Activated naive CD4-positive, alpha-beta T cell treated with anti-CD3 and anti-CD28 coated beads for 36 hours (primary cell): ENCODE data around the gene RNPEP. TPM values are rescaled to one million over a fixed set of nuclear protein-coding genes. Genes with fewer than 3 reads are reported as not detected.
"Not testable (repeated sequence)": the region's sequence is repeated elsewhere in the genome, so short reads cannot be mapped to it uniquely, and the experiment has no call there.

Source experiments
- CTCF ChIA-PET: fragments of 350-600 bp; sonication (Branson Sonifier 250); formaldehyde crosslinking; loops from one replicate; lab custom pipeline; 2021; ENCODE audit warnings: antibody characterized with exemption; lab: Charles Lee
- DNase-seq: peaks from one replicate; pipeline ENCODE4 v3.0.0-alpha.2; 2020
- H3K27ac Mint-ChIP-seq: one replicate; pipeline ENCODE4 v1.8.0; 2021; ENCODE audit warnings: mild to moderate bottlenecking, mixed read lengths
- H3K27me3 Mint-ChIP-seq: one replicate; pipeline ENCODE4 v1.8.0; 2021; ENCODE audit warnings: low read depth, mixed read lengths
- H3K36me3 Mint-ChIP-seq: one replicate; pipeline ENCODE4 v1.8.0; 2021; ENCODE audit warnings: low read depth, mixed read lengths
- H3K4me1 Mint-ChIP-seq: one replicate; pipeline ENCODE4 v1.8.0; 2021; ENCODE audit warnings: low read depth, mixed read lengths
- H3K4me3 Mint-ChIP-seq: one replicate; pipeline ENCODE4 v1.8.0; 2021; ENCODE audit warnings: mild to moderate bottlenecking, moderate library complexity, mixed read lengths
- H3K9me3 Mint-ChIP-seq: one replicate; pipeline ENCODE4 v1.8.0; 2021; ENCODE audit warnings: mixed read lengths
- intact Hi-C: fragments of 100-400 bp; cut with micrococcal nuclease; formaldehyde crosslinking; loops from one replicate; pipeline ENCODE4 v1.15.1; 2023
- total RNA-seq, 2 experiments: library from RNA; stranded (reverse); gene quantifications; one replicate each; pipeline ENCODE4 v1.2.3, GENCODE V29; 2021

The RNPEP gene
- total RNA-seq, 2 experiments from 2014 or later: 43.4 to 44.4 TPM

DNA sequence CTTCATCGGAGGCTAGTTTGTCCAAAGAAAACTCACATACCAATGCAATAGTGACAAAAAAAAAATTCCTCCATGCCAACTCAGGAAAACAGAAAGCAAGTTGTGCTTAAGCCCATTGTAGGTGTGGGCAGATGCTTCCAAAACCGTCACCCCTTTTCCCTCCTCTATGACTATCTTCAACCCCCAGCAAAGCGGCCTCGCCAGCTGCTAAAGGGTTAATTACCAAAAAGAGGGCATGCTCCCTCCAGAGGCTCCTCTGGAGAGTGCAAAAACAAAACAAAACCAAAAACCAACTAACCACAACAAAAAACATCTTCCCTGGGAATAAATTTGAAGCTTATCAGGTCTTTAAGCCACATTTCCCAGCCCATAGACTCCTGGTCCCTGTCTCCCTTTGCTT, 37.3 kb upstream of the RNPEP start:
- H3K27me3 Mint-ChIP-seq: peaks cover 39% of the 10 kb centered on the region
- intact Hi-C loops: no loop called here
- no peaks in the 10 kb centered on the region for H3K9me3 Mint-ChIP-seq
- no peak for DNase-seq
- no peaks in the 10 kb centered on the region for H3K36me3 Mint-ChIP-seq
- CTCF ChIA-PET: interaction anchor here (1.0 to 3.4 kb wide), 2 partner anchors 17 to 49 kb away, joined by 3 to 17 read pairs; no protein-coding TSS in a partner anchor
- no peak overlapping the region for H3K4me3 Mint-ChIP-seq
- H3K27ac Mint-ChIP-seq: no peak overlapping the region
- H3K4me1 Mint-ChIP-seq: peaks cover 15% of the 10 kb centered on the region

DNA sequence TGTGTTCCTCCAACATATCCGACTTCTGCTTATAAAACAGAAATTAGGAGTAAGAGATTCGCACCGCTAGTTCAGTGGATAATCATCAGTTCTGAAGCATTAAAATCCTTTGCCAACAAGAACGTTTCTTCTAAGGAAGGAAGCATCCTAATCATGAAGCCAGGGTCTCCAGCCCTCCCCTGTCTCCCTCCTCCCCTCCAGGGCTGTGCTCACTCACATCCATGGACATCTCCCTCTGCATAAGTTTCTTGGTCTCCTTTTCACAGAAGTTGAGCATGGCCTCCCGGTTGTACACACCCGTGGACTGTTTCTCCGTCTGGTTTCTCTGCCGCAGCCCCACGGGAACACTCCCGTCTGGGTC, 36.6 kb upstream of the RNPEP start:
- no peak for DNase-seq
- H3K9me3 Mint-ChIP-seq: no peaks in the 10 kb centered on the region
- peaks cover 15% of the 10 kb centered on the region for H3K4me1 Mint-ChIP-seq
- no peak overlapping the region for H3K27ac Mint-ChIP-seq
- H3K27me3 Mint-ChIP-seq: peaks cover 39% of the 10 kb centered on the region
- no peaks in the 10 kb centered on the region for H3K36me3 Mint-ChIP-seq
- H3K4me3 Mint-ChIP-seq: no peak overlapping the region
- CTCF ChIA-PET: interaction anchor here (1.0 to 3.4 kb wide), 3 partner anchors 17 to 54 kb away, joined by 3 to 17 read pairs (median 3); no protein-coding TSS in a partner anchor
- intact Hi-C loops: no loop called here

DNA sequence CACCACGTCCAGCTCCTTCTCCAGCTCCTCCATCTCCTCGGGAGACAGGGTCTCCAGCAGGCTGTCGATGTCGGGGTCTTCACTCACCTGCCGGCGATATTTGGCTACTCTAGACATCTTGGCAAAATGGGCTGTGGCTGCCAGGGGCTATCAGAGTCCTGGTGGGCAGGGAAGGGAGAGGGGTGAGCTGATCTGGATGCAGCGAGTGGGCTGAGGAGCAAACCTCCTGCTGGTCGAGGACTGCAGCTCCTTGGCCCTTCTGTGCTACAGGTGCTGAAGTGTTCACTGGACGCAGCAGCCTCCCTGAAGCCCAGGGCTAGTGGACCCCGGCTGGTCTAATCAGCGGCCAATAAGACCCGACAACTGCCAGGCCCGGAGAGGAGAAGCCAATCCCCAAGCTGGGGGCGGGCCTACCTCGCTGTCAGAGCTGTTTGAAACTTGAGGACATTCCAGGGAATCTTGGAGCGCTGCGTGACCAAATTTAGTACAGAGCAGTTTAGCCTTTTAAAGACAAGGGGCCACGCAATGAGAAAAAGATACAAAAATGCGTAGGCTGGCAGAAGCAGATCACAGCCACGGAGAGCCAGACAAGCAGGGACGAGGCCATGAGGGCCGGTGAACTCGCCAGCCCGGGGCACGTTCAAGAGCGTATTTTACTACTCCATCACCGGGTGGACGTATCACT, 36.1 kb upstream of the RNPEP start, which contains the start of gene LMOD1:
Gene LMOD1 (minus strand): TSS at position 325 of the 685 bp plus-strand sequence. CDS start 208 bp downstream, at position 117.
- H3K27ac Mint-ChIP-seq: no peak within 1 kb of the TSS
- CTCF ChIA-PET: interaction anchor here (1.0 to 3.4 kb wide), 3 partner anchors 18 to 53 kb away, joined by 3 to 17 read pairs (median 3); no protein-coding TSS in a partner anchor
- peaks cover 15% of the 10 kb centered on the region for H3K4me1 Mint-ChIP-seq
- intact Hi-C loops: no loop called here
- H3K36me3 Mint-ChIP-seq: no peaks in the 10 kb centered on the region
- no peaks in the 10 kb centered on the region for H3K9me3 Mint-ChIP-seq
- DNase-seq: peak; percentile 14
- peaks cover 39% of the 10 kb centered on the region for H3K27me3 Mint-ChIP-seq
- peak within 1 kb of the TSS; percentile 40 for H3K4me3 Mint-ChIP-seq

DNA sequence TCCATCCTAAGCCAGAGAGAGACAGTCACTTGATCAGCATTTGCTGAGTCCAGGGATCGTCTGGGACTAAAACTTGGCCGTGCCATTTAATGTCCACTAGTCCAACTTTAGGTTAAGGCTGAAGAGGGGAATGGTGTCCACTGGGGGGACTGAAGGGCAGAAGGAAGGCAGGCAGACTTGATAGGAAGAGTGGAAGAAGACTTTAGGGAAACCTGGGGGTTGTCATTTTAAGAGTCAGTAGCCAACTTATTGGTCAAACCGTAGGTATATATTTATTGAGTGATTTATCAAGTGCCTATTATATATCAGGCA, 34.8 kb upstream of the RNPEP start:
- intact Hi-C loops: no loop called here
- DNase-seq: no peak
- Mint-ChIP-seq H3K4me1 (peaks cover 15% of the 10 kb centered on the region), H3K27me3 (peaks cover 39% of the 10 kb centered on the region), H3K9me3 (no peaks in the 10 kb centered on the region), H3K4me3 (no peak overlapping the region), H3K36me3 (no peaks in the 10 kb centered on the region), H3K27ac (no peak overlapping the region)
- CTCF ChIA-PET: no interaction called here

DNA sequence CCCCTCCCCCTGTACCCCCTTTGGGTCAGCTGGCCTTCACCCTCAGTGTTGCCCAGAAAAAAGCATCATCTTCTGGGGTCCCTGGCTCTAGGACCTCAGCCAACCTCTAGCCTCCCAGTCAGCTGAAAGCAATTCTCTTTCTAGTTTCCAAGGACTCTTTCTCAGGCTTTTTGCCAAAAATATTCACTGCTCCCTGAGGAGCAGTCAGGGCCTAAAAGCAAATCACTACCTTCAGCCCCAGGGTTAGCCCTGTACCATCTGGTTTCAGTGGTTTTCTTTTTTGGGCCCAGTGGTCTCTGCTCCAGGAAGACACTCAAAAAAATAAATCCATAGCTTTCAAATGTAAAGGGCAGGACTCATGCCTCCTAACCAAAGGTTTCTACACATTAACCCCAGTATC, 33.0 kb upstream of the RNPEP start:
- H3K36me3 Mint-ChIP-seq: peaks cover under 1% of the 10 kb centered on the region
- no peak for DNase-seq
- H3K4me1 Mint-ChIP-seq: peaks cover 19% of the 10 kb centered on the region
- H3K9me3 Mint-ChIP-seq: no peaks in the 10 kb centered on the region
- peaks cover 31% of the 10 kb centered on the region for H3K27me3 Mint-ChIP-seq
- CTCF ChIA-PET: interaction anchor here (0.5 kb wide), 1 partner anchor 26 kb away, joined by 6 read pairs; no protein-coding TSS in a partner anchor
- H3K4me3 Mint-ChIP-seq: no peak overlapping the region
- no peak overlapping the region for H3K27ac Mint-ChIP-seq
- intact Hi-C loops: no loop called here

DNA sequence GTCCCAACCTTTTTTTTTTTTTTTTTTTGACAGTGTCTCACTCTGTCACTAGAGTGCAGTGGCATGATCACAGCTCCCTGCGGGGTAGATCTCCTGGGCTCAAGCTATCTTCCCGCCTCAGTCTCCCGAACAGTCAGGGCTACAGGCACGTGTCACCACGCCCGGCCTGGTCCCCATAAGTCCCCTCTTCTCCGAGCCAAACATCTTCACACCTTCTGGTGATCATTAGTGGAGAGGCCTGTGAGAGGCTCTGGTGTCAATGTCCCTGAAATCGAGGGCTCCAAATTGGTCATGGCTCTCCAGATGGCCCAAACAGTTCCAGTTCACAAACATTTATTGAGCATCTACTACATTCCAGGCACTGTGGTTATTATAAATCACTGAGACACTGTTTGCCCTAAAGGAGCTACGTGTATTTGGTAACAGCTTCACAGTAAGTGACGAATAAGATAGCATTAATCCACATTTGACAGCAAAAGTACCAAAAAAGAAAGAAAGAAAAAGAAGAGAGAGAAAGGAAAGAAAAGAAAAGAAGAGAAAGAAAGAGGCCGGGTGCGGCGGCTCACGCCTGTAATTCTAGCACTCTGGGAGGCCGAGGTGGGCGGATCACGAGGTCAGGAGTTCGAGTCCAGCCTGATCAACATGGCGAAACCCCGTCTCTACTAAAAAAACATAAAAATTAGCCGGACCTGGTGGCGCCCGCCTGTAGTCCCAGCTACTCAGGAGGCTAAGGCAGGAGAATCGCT, 28.0 kb upstream of the RNPEP start:
- intact Hi-C loops: loop anchor here (1.0 to 2.0 kb wide), 6 partner anchors 29 to 936 kb away; partner anchors contain the start of genes IPO9, PPP1R12B and UBE2T
- Mint-ChIP-seq H3K27me3 (no peaks in the 10 kb centered on the region), H3K36me3 (peaks cover 12% of the 10 kb centered on the region), H3K9me3 (no peaks in the 10 kb centered on the region), H3K27ac (peak overlapping the region; percentile 92), H3K4me1 (peaks cover 20% of the 10 kb centered on the region), H3K4me3 (peak overlapping the region; percentile 96)
- CTCF ChIA-PET: interaction anchor here (0.7 to 5.6 kb wide), 4 partner anchors 10 to 58 kb away, joined by 3 to 33 read pairs (median 4); no protein-coding TSS in a partner anchor
- peak; percentile 19 for DNase-seq

DNA sequence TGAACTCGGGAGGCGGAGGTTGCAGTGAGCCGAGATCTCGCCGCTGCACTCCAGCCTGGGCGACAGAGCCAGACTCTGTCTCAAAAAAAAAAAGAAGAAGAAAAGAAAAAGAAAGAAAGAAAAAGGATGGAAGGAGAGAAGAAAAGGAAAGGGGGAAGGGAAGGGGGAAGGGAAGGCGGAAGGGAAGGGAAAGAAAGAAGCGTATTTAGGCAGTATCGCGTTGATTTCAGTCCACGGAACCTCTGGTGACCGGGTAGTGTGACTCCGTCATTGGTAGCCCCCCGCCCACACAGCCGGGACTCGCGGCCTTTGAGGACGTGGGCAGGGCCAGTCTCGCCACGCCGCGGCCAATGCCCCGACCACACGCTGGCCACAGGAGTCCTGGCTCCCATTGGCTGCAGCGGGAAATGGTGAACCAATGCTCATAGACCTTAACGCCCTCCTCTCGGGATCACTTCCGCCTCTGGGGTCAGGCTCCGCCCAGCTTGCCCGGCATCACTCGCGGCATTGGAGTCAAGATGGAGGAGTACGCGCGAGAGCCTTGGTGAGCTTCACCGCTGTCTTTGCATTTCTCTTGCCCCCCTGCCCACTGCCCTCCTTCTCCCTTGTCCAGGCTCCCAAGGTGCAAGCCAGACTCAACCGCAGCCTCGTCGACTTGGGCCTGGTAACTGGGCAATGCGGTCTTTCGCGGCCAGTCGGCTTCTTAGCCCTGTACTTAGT, 27.3 kb upstream of the RNPEP start, which contains the start of gene TIMM17A:
Gene TIMM17A (plus strand): TSS at position 495 of the 720 bp plus-strand sequence. CDS start 24 bp downstream, at position 519.
- DNase-seq: peak; percentile 98
- Mint-ChIP-seq H3K27me3 (no peaks in the 10 kb centered on the region), H3K9me3 (no peaks in the 10 kb centered on the region), H3K4me3 (peak within 1 kb of the TSS; percentile 96), H3K4me1 (peaks cover 20% of the 10 kb centered on the region), H3K36me3 (peaks cover 12% of the 10 kb centered on the region), H3K27ac (peak within 1 kb of the TSS; percentile 92)
- intact Hi-C loops: loop anchor here (1.0 to 2.0 kb wide), 6 partner anchors 28 to 936 kb away; partner anchors contain the start of genes IPO9, PPP1R12B and UBE2T
- CTCF ChIA-PET: interaction anchor here (5.6 kb wide), 1 partner anchor 59 kb away, joined by 33 read pairs; no protein-coding TSS in a partner anchor

DNA sequence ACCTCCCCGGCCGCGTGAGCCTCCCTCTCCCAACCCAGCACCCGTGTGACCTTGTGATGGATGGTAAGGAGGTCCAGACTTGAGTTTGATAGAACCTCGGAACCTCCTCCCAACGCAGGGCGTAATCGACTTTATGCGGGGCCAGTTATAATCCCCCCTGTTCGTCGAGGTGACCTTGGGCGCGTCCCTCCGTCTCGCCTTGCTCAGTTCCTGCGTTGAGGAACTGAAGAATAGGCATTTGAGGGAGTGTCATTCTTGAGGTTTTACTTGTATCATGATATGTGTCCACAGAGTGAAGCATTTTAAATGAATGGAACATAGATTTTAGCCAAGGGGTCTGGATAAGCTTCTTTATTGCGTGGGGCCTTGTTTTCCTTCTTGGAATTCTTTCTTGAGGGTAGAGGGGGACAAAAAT, 26.7 kb upstream of the RNPEP start:
- CTCF ChIA-PET: interaction anchor here (5.6 kb wide), 1 partner anchor 59 kb away, joined by 33 read pairs; no protein-coding TSS in a partner anchor
- no peak for DNase-seq
- Mint-ChIP-seq H3K4me1 (peaks cover 23% of the 10 kb centered on the region), H3K36me3 (peaks cover 16% of the 10 kb centered on the region), H3K4me3 (peak overlapping the region; percentile 96), H3K27me3 (no peaks in the 10 kb centered on the region), H3K27ac (peak overlapping the region; percentile 92), H3K9me3 (no peaks in the 10 kb centered on the region)
- intact Hi-C loops: loop anchor here (1.0 to 2.0 kb wide), 6 partner anchors 28 to 937 kb away; partner anchors contain the start of genes IPO9, PPP1R12B and UBE2T

DNA sequence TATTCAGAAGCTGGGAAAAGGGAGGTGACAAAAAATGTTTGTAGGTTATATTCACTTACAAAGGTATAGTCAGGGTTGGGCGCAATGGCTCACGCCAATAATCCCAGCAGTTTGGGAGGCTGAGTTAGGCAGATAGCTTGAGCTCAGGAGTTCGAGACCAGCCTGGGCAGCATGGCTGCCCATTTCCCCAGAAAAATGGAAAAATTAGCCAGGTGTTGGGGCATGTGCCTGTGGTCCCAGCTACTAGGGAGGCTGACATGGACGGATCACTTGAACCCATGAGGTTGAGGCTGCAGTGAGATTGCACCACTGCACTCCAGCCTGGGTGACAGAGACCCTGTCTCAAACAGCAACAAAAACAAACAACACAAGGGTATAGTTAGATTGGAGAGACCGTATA, 24.1 kb upstream of the RNPEP start:
- no peak overlapping the region for H3K4me3 Mint-ChIP-seq

DNA sequence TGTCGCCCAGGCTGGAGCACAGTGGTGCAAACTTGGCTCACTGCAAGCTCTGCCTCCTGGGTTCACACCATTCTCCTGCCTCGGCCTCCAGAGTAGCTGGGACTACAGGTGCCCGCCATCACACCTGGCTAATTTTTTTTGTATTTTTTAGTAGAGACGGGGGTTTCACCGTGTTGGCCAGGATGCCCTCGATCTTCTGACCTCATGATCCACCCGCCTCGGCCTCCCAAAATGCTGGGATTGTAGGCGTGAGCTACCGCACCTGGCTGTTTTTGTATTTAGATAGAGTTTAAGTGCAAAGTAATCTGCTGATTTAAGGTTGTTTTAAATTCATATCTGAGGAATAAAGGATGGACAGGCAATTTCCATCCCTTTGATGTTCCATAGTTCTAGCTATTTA, 20.1 kb upstream of the RNPEP start:
- DNase-seq, H3K4me3 Mint-ChIP-seq, H3K9me3 Mint-ChIP-seq, H3K27me3 Mint-ChIP-seq, H3K27ac Mint-ChIP-seq, intact Hi-C loops, H3K4me1 Mint-ChIP-seq: not testable (repeated sequence)
- CTCF ChIA-PET: interaction anchor here (1.4 to 2.7 kb wide), 2 partner anchors 10 to 66 kb away, joined by 5 to 18 read pairs; no protein-coding TSS in a partner anchor
- H3K36me3 Mint-ChIP-seq: peaks cover 19% of the 10 kb centered on the region

More for the DNA sequence above, 24.1 kb upstream of the RNPEP start:
- CTCF ChIA-PET: interaction anchor here (0.6 to 1.7 kb wide), 4 partner anchors 41 to 90 kb away, joined by 3 to 4 read pairs (median 4); no protein-coding TSS in a partner anchor
- no peak for DNase-seq
- Mint-ChIP-seq H3K27me3 (no peaks in the 10 kb centered on the region), H3K4me1 (peaks cover 23% of the 10 kb centered on the region), H3K36me3 (peaks cover 18% of the 10 kb centered on the region), H3K27ac (no peak overlapping the region), H3K9me3 (no peaks in the 10 kb centered on the region)
- intact Hi-C loops: no loop called here

DNA sequence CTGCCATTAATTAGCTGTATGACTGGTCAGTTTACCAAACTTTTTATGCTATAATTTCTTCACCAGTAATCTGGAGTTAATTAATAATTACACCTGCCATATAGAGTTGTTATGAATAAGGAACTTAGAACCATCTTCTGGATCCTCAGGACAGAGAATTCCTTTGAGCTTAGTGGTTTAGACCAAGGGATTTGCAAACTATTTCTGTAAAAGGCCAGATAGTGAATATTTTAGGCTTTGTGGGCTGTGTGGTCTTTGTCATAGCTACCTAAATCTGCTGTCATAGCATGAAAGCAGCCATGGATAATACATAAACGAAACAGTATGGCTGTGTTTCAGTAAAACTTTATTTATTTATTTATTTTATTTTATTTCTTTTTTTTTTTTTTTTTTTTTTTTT, 18.2 kb upstream of the RNPEP start:
- Mint-ChIP-seq H3K27ac (no peak overlapping the region), H3K4me1 (peaks cover 2% of the 10 kb centered on the region), H3K4me3 (no peak overlapping the region), H3K27me3 (no peaks in the 10 kb centered on the region), H3K9me3 (no peaks in the 10 kb centered on the region), H3K36me3 (peaks cover 16% of the 10 kb centered on the region)
- CTCF ChIA-PET: interaction anchor here (0.7 to 2.7 kb wide), 2 partner anchors 10 to 68 kb away, joined by 5 to 18 read pairs; no protein-coding TSS in a partner anchor
- intact Hi-C loops: no loop called here
- no peak for DNase-seq
